H1 (cell line): Measurements from ENCODE around the gene CPA1. TPM values are rescaled to one million over a fixed set of nuclear protein-coding genes. Genes with fewer than 3 reads are reported as not detected.

Experiments used
- CTCF ChIA-PET: fragments of 300-600 bp; sonication (Branson Sonifier 250); formaldehyde crosslinking; loops from one replicate; lab custom pipeline; 2021; ENCODE audit not compliant: partially characterized antibody; lab: Charles Lee
- POLR2A ChIA-PET: fragments of 300-600 bp; sonication (Branson Sonifier 250); formaldehyde crosslinking; loops from one replicate; lab custom pipeline; 2021; ENCODE audit warnings: inconsistent platforms; ENCODE audit not compliant: partially characterized antibody; lab: Charles Lee
- DNase-seq, 2 experiments: peaks; one replicate each; pipeline versions ENCODE4 v3.0.0 to v3.0.0-alpha.2; 2010 to 2022; ENCODE audit warnings: low spot score in 2 of 2, low read depth in 1 of 2, mixed read lengths in 1 of 2
- FAIRE-seq: peaks from 2 replicates; lab custom pipeline; 2011; peaks lifted over from hg19 to GRCh38; lab: Jason Lieb, UNC
- H2AFZ ChIP-seq: 2 replicates; pipeline ENCODE4 v1.8.1; 2012; ENCODE audit warnings: low read length, inconsistent platforms
- H2AK5ac ChIP-seq: 2 replicates; pipeline ENCODE4 v1.6.1; 2013; ENCODE audit warnings: low read depth, low read length
- H2BK120ac ChIP-seq: replicated peaks from 2 replicates; pipeline ENCODE3; 2013; ENCODE audit warnings: low read depth, low read length, inconsistent platforms
- H2BK12ac ChIP-seq: 2 replicates; pipeline ENCODE4 v1.6.1; 2013; ENCODE audit warnings: low read depth, low read length
- H2BK15ac ChIP-seq: 2 replicates; pipeline ENCODE4 v1.6.1; 2013; ENCODE audit warnings: low read length
- H2BK20ac ChIP-seq: 2 replicates; pipeline ENCODE4 v1.6.1; 2013; ENCODE audit warnings: low read length
- H2BK5ac ChIP-seq: 2 replicates; pipeline ENCODE4 v1.6.1; 2013; ENCODE audit warnings: low read depth, low read length
- H3K14ac ChIP-seq: 2 replicates; pipeline ENCODE4 v1.6.1; 2013; ENCODE audit warnings: inconsistent platforms; ENCODE audit not compliant: insufficient read length
- H3K18ac ChIP-seq: 2 replicates; pipeline ENCODE4 v1.6.1; 2013; ENCODE audit warnings: low read length; ENCODE audit errors: extremely low read depth
- H3K23ac ChIP-seq: 2 replicates; pipeline ENCODE4 v1.6.1; 2013; ENCODE audit warnings: inconsistent platforms; ENCODE audit not compliant: insufficient read length
- H3K23me2 ChIP-seq: 2 replicates; pipeline ENCODE4 v1.6.1; 2013; ENCODE audit warnings: low read depth, low read length
- H3K27ac ChIP-seq: 2 replicates; pipeline ENCODE4 v1.6.1; 2011; ENCODE audit warnings: low read depth, low read length, inconsistent platforms
- H3K27me3 ChIP-seq, 4 experiments: replicated peaks in 1 of 4; 1 replicate in 1 of 4; 2 replicates in 3 of 4; pipeline versions ENCODE4 v1.6.1 to v1.8.1; 2011 to 2013; ENCODE audit warnings: low read length in 3 of 4, mild to moderate bottlenecking in 3 of 4, inconsistent platforms in 2 of 4, mixed read lengths in 2 of 4, moderate library complexity in 1 of 4; ENCODE audit not compliant: control insufficient read depth in 3 of 4, insufficient read depth in 3 of 4; ENCODE audit errors: extremely low read depth in 1 of 4
- H3K36me3 ChIP-seq, 4 experiments: 2 replicates each; pipeline versions ENCODE4 v1.6.1 to v1.8.1; 2011 to 2013; ENCODE audit warnings: mild to moderate bottlenecking in 4 of 4, low read length in 3 of 4, moderate library complexity in 2 of 4, control low read depth in 1 of 4, inconsistent platforms in 1 of 4; ENCODE audit not compliant: insufficient read depth in 4 of 4, control insufficient read depth in 2 of 4
- H3K4ac ChIP-seq: replicated peaks from 2 replicates; pipeline ENCODE3; 2013; ENCODE audit warnings: low read length, low read depth, mixed read lengths, inconsistent platforms; ENCODE audit not compliant: insufficient read length
- H3K4me1 ChIP-seq, 4 experiments: replicated peaks in 1 of 4; 1 replicate in 1 of 4; 2 replicates in 3 of 4; pipeline versions ENCODE4 v1.6.1 to v1.8.1; 2011 to 2013; ENCODE audit warnings: low read length in 3 of 4, inconsistent platforms in 2 of 4, mixed read lengths in 1 of 4; ENCODE audit not compliant: insufficient read depth in 4 of 4, control insufficient read depth in 3 of 4
- H3K4me2 ChIP-seq, 2 experiments: 2 replicates each; pipeline versions ENCODE4 v1.6.1 to v1.8.1; 2011 to 2013; ENCODE audit warnings: low read depth in 2 of 2, low read length in 2 of 2, control low read depth in 1 of 2, inconsistent platforms in 1 of 2, mild to moderate bottlenecking in 1 of 2; ENCODE audit not compliant: insufficient read depth in 1 of 2
- H3K4me3 ChIP-seq, 4 experiments: fragments of 200-600, 300-600 bp in 1 of 4; sonication (generic), shearing (Covaris generic), sonication (Bioruptor Twin) in 1 of 4; 2 replicates each; pipeline versions ENCODE4 v1.5.1 to v1.8.1; 2011 to 2016; ENCODE audit warnings: low read length in 4 of 4, low read depth in 3 of 4, control low read depth in 2 of 4, inconsistent platforms in 2 of 4, mild to moderate bottlenecking in 2 of 4, mixed read lengths in 1 of 4, moderate library complexity in 1 of 4; ENCODE audit not compliant: insufficient read depth in 2 of 4; ENCODE audit errors: extremely low read depth in 1 of 4
- H3K56ac ChIP-seq: replicated peaks from 2 replicates; pipeline ENCODE3; 2013; ENCODE audit warnings: low read depth, mild to moderate bottlenecking, mixed read lengths, low read length, inconsistent platforms; ENCODE audit not compliant: insufficient read length
- H3K79me1 ChIP-seq: 2 replicates; pipeline ENCODE4 v1.6.1; 2013; ENCODE audit warnings: low read depth, low read length, control low read depth
- H3K79me2 ChIP-seq, 2 experiments: 2 replicates each; pipeline versions ENCODE4 v1.6.1 to v1.8.1; 2012 to 2013; ENCODE audit warnings: low read length in 2 of 2, mild to moderate bottlenecking in 2 of 2, inconsistent platforms in 1 of 2; ENCODE audit not compliant: insufficient read depth in 2 of 2, control insufficient read depth in 1 of 2
- H3K9ac ChIP-seq, 4 experiments: replicated peaks in 1 of 4; 1 replicate in 1 of 4; 2 replicates in 3 of 4; pipeline versions ENCODE4 v1.6.1 to v1.8.1; 2011 to 2013; ENCODE audit warnings: low read depth in 3 of 4, low read length in 3 of 4, control low read depth in 2 of 4, mild to moderate bottlenecking in 2 of 4, moderate library complexity in 2 of 4, inconsistent platforms in 1 of 4; ENCODE audit errors: extremely low read depth in 1 of 4
- H3K9me3 ChIP-seq, 2 experiments: 2 replicates each; pipeline versions ENCODE4 v1.6.1 to v1.8.1; 2012 to 2013; ENCODE audit warnings: mild to moderate bottlenecking in 2 of 2, moderate library complexity in 2 of 2, control low read depth in 1 of 2, inconsistent platforms in 1 of 2, low read depth in 1 of 2, low read length in 1 of 2, mixed read lengths in 1 of 2; ENCODE audit not compliant: insufficient read depth in 2 of 2
- H4K20me1 ChIP-seq, 2 experiments: replicated peaks in 1 of 2; 2 replicates each; pipeline versions ENCODE3 to v1.8.1; 2011 to 2013; ENCODE audit warnings: inconsistent platforms in 2 of 2, low read length in 2 of 2, mild to moderate bottlenecking in 1 of 2; ENCODE audit not compliant: insufficient read depth in 2 of 2, control insufficient read depth in 1 of 2
- H4K5ac ChIP-seq: 2 replicates; pipeline ENCODE4 v1.6.1; 2013; ENCODE audit warnings: low read length, low read depth, mixed read lengths, inconsistent platforms; ENCODE audit not compliant: insufficient read length
- H4K8ac ChIP-seq: 2 replicates; pipeline ENCODE4 v1.8.0; 2013; ENCODE audit warnings: mild to moderate bottlenecking, moderate library complexity, low read length, inconsistent platforms; ENCODE audit not compliant: insufficient read depth; ENCODE audit errors: extremely low read depth
- H4K91ac ChIP-seq: replicated peaks from 2 replicates; pipeline ENCODE3; 2013; ENCODE audit warnings: low read length, mixed read lengths, inconsistent platforms; ENCODE audit not compliant: insufficient read length
- KDM1A ChIP-seq: fragments of 200-600, 300-600 bp; sonication (generic); IDR thresholded peaks from 2 replicates; pipeline ENCODE4 v1.7.1; 2016; ENCODE audit warnings: mild to moderate bottlenecking, low read length, borderline replicate concordance
- SIN3A ChIP-seq, 2 experiments: IDR thresholded peaks in 1 of 2; conservative IDR thresholded peaks in 1 of 2; 2 replicates each; pipeline ENCODE4 v1.6.1; 2011 to 2012; ENCODE audit warnings: low read length in 2 of 2, improper control_type of control experiment in 1 of 2, low read depth in 1 of 2, mild to moderate bottlenecking in 1 of 2
- WGBS, 2 experiments: shearing (Covaris generic) in 1 of 2; methylation state at CpG; one replicate each; pipeline versions ENCODE4 v1.1.6 to v1.1.7; 2013 to 2015; ENCODE audit warnings: low lambda C conversion rate in 2 of 2, mixed read lengths in 2 of 2, inconsistent platforms in 1 of 2, low coverage in 1 of 2, missing lambda C conversion rate in 1 of 2; ENCODE audit not compliant: insufficient replicate concordance in 2 of 2, insufficient coverage in 1 of 2, insufficient read length in 1 of 2; ENCODE audit errors: extremely low coverage in 1 of 2, missing lambda C conversion rate in 1 of 2; 5-methylcytosine and 5-hydroxymethylcytosine counted together
- polyA plus RNA-seq, 7 experiments: library from polyadenylated mRNA; depleted of rRNA in 3 of 7; stranded (reverse) in 5 of 7; unstranded in 2 of 7; fragments of >200 nt in 5 of 7; fragments of 200-250 nt in 2 of 7; gene quantifications; 1 replicate in 5 of 7; 2 replicates in 1 of 7; 4 replicates in 1 of 7; pipeline versions ENCODE4 v1.2.1 to v1.2.3, GENCODE V29; 2011 to 2013; ENCODE audit warnings: missing spikeins in 2 of 7, mixed read lengths in 2 of 7
- total RNA-seq: library from RNA; stranded (reverse); fragmentation: NEBNext Ultra II Directional; extraction: Animal tissue kit (Norgen Biotek cat#: 25700); gene quantifications from 2 replicates; pipeline ENCODE4 v1.2.1, GENCODE V29; 2021

The CPA1 gene
- total and polyA plus RNA-seq, 2 of the 8 experiments (the other 6 are each of a cell fraction or from before 2014, with no cell fraction given): not detected

- Histone ChIP-seq H4K20me1 (no peaks in the 10 kb centered on the region), H2BK15ac (no peak overlapping the region), H2BK12ac (no peak overlapping the region), H3K27ac (no peak overlapping the region), H3K79me1 (no peaks in the 10 kb centered on the region), H3K27me3 (no peaks in the 10 kb centered on the region), H2AFZ (no peak overlapping the region), H3K23me2 (no peaks in the 10 kb centered on the region), H2BK20ac (no peak overlapping the region), H2BK120ac (no peak overlapping the region), H4K91ac (no peak overlapping the region), H3K4me1 (peaks cover 2 to 8% (median 5%) of the 10 kb centered on the region in 4 experiments), H3K9ac (no peak overlapping the region), H3K4me2 (0 out of 4 replicates have a peak overlapping the region, but pooled peaks of 1 of the 2 experiments have one; percentile 16), H3K56ac (no peak overlapping the region), H2AK5ac (no peak overlapping the region), H3K14ac (no peak overlapping the region), H3K9me3 (no peaks in the 10 kb centered on the region), H4K8ac (no peak overlapping the region), H4K5ac (no peak overlapping the region), H3K36me3 (no peaks in the 10 kb centered on the region), H3K4me3 (no peak overlapping the region), H3K79me2 (no peaks in the 10 kb centered on the region), H3K4ac (no peak overlapping the region), H2BK5ac (no peak overlapping the region), H3K23ac (no peak overlapping the region), H3K18ac (no peak overlapping the region; the same call in 1 of the 2 replicates)
- DNase-seq: no peak
- TF ChIP-seq SIN3A (conservative IDR thresholded peaks at IDR 0.05 in 1 of 2, IDR thresholded peaks at IDR 0.05 in 1 of 2; ENCODE audit: low read depth in 1 of 2, low read length in 2 of 2): no peak
- peak; percentile 92 for TF ChIP-seq KDM1A
- WGBS, 2 experiments: 73% methylated on average over 5 of the region's 5 CpGs; no CpG with 5 or more reads in 1 of the 2 experiments
- ChIA-PET CTCF (interaction anchor here (0.9 to 3.0 kb wide), 5 partner anchors 8 to 146 kb away, joined by 3 to 12 read pairs (median 3); partner anchors contain the start of gene CPA1), POLR2A (interaction anchor here (0.6 to 1.6 kb wide), 3 partner anchors 11 to 53 kb away, joined by 3 to 4 read pairs (median 3); partner anchors contain the start of gene CPA4)
- FAIRE-seq: no peak
Measured at GRCh38 chr7:130345725-130346124, 34.6 kb upstream of the CPA1 start.
